Ishikawa (cell line): ENCODE measurements around the gene MALL.

Source experiments
- CEBPB ChIP-seq: IDR thresholded peaks from 2 replicates; pipeline ENCODE4 v1.6.1; 2012
- CREB1 ChIP-seq: IDR thresholded peaks from 2 replicates; pipeline ENCODE4 v1.6.1; 2012; ENCODE audit warnings: low read depth
- EGR1 ChIP-seq: IDR thresholded peaks from 2 replicates; pipeline ENCODE4 v1.6.1; 2012
- EP300 ChIP-seq: IDR thresholded peaks from 2 replicates; pipeline ENCODE4 v1.6.1; 2012; ENCODE audit warnings: borderline replicate concordance
- FOXM1 ChIP-seq: IDR thresholded peaks from 2 replicates; pipeline ENCODE4 v1.6.1; 2012; ENCODE audit warnings: low read depth, borderline replicate concordance
- NFIC ChIP-seq: IDR thresholded peaks from 2 replicates; pipeline ENCODE4 v1.6.1; 2012
- RAD21 ChIP-seq: IDR thresholded peaks from 2 replicates; pipeline ENCODE4 v1.6.1; 2012; ENCODE audit warnings: low read depth
- TAF1 ChIP-seq: IDR thresholded peaks from 2 replicates; pipeline ENCODE4 v1.6.1; 2012; ENCODE audit warnings: low read depth, mild to moderate bottlenecking
- TCF12 ChIP-seq: IDR thresholded peaks from 2 replicates; pipeline ENCODE4 v1.6.1; 2012; ENCODE audit warnings: low read depth
- TEAD4 ChIP-seq: IDR thresholded peaks from 2 replicates; pipeline ENCODE4 v1.6.1; 2012
- YY1 ChIP-seq: IDR thresholded peaks from 2 replicates; pipeline ENCODE4 v1.6.1; 2012; ENCODE audit warnings: low read depth
- ZBTB7A ChIP-seq: IDR thresholded peaks from 2 replicates; pipeline ENCODE4 v1.6.1; 2012; ENCODE audit warnings: low read depth
- TF ChIP-seq, protein P1 (sequence below): IDR thresholded peaks from 2 replicates; pipeline ENCODE4 v1.6.1; 2012
- TF ChIP-seq, protein P2 (sequence below): IDR thresholded peaks from 2 replicates; pipeline ENCODE4 v1.6.1; 2012
- TF ChIP-seq, protein P3 (sequence below): IDR thresholded peaks from 2 replicates; pipeline ENCODE4 v1.6.1; 2012; ENCODE audit warnings: low read depth, mild to moderate bottlenecking

The MALL gene

DNA sequence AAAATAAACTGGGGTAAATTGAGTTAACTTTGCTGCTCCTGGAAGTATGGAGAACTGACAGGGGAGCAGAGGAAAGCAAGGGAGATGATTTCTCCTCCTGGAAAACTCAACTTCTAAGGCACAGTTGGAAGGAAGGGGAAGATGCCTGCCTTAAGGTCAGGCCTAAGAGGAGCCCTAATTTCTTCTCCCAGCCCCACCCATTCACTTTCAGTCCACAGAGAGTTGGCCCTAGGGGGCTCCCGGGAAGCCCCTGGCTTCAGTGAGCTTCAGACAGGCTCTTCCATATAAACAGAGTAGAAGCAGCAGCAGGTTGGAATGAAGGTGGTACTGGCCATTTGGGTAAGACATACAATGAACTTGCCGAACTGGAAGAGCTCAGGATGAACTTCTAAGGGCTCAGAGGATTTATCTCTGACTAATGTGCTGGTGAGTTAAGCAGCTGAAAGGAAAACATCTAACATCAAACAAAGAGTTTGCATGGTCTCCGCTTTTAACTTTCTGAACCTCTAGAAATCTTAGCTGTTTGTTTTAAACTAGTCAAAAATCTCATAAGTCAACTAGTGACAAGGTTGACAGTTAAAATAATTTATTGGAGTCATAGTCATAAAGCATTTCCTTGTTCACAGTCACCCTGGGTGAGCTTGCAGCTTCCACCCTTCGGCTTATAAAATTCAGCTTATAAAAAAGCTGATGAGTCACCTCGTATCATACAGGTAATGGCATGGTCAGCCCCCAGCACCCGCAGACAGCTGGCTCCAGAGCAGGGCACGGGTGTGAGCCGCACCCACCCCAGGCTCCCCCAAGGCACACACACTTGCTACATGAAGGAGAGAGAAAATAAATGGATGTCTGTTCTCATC lies 9.8 kb downstream of the MALL start:
- TF ChIP-seq CREB1 (no peak), TCF12 (peak; percentile 94), EP300 (peak; percentile 92), YY1 (0 out of 2 replicates have a peak, but pooled peaks have one; percentile 19), ZBTB7A (no peak), NFIC (peak; percentile 90), FOXM1 (peak; percentile 86), CEBPB (peak; percentile 43; the same call in 1 of the 2 replicates), TEAD4 (peak; percentile 69), EGR1 (no peak), TAF1 (no peak), RAD21 (0 out of 2 replicates have a peak, but pooled peaks have one; percentile 5)
- TF ChIP-seq, protein P1, sequence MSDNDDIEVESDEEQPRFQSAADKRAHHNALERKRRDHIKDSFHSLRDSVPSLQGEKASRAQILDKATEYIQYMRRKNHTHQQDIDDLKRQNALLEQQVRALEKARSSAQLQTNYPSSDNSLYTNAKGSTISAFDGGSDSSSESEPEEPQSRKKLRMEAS = peak; percentile 48; the same call in 1 of the 2 replicates
- TF ChIP-seq, protein P2, sequence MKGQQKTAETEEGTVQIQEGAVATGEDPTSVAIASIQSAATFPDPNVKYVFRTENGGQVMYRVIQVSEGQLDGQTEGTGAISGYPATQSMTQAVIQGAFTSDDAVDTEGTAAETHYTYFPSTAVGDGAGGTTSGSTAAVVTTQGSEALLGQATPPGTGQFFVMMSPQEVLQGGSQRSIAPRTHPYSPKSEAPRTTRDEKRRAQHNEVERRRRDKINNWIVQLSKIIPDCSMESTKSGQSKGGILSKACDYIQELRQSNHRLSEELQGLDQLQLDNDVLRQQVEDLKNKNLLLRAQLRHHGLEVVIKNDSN = no peak
- TF ChIP-seq, protein P3, sequence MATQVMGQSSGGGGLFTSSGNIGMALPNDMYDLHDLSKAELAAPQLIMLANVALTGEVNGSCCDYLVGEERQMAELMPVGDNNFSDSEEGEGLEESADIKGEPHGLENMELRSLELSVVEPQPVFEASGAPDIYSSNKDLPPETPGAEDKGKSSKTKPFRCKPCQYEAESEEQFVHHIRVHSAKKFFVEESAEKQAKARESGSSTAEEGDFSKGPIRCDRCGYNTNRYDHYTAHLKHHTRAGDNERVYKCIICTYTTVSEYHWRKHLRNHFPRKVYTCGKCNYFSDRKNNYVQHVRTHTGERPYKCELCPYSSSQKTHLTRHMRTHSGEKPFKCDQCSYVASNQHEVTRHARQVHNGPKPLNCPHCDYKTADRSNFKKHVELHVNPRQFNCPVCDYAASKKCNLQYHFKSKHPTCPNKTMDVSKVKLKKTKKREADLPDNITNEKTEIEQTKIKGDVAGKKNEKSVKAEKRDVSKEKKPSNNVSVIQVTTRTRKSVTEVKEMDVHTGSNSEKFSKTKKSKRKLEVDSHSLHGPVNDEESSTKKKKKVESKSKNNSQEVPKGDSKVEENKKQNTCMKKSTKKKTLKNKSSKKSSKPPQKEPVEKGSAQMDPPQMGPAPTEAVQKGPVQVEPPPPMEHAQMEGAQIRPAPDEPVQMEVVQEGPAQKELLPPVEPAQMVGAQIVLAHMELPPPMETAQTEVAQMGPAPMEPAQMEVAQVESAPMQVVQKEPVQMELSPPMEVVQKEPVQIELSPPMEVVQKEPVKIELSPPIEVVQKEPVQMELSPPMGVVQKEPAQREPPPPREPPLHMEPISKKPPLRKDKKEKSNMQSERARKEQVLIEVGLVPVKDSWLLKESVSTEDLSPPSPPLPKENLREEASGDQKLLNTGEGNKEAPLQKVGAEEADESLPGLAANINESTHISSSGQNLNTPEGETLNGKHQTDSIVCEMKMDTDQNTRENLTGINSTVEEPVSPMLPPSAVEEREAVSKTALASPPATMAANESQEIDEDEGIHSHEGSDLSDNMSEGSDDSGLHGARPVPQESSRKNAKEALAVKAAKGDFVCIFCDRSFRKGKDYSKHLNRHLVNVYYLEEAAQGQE = no peak

DNA sequence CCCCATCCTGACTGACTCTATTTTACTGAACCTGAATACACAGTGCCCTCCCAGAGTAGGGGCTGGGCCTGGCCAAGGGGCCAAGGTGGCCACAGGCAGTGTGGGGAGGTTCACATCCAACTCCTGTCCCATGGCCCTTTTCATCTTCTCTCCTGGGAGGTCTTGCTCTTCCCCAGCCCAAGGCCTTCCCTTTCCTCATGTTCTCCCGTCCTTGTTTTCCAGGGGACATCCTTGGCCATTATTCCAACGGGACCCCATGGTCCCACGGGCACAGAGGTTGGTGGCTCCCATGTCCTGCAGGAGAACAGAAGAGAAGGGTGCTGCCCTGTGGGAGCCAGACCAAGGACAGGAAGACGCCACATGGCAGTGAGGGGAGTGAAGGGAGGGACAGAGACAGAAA lies 10.4 kb downstream of the MALL start:
- no peak for TF ChIP-seq NFIC
- no peak for TF ChIP-seq TCF12
- TF ChIP-seq, protein P2 = no peak
- no peak for TF ChIP-seq TAF1
- TF ChIP-seq ZBTB7A = no peak
- no peak for TF ChIP-seq TEAD4
- TF ChIP-seq FOXM1 = no peak
- TF ChIP-seq CREB1 = no peak
- no peak for TF ChIP-seq RAD21
- no peak for TF ChIP-seq EP300
- TF ChIP-seq EGR1 = no peak
- TF ChIP-seq YY1 = no peak
- TF ChIP-seq, protein P1 = no peak
- TF ChIP-seq, protein P3 = no peak

DNA sequence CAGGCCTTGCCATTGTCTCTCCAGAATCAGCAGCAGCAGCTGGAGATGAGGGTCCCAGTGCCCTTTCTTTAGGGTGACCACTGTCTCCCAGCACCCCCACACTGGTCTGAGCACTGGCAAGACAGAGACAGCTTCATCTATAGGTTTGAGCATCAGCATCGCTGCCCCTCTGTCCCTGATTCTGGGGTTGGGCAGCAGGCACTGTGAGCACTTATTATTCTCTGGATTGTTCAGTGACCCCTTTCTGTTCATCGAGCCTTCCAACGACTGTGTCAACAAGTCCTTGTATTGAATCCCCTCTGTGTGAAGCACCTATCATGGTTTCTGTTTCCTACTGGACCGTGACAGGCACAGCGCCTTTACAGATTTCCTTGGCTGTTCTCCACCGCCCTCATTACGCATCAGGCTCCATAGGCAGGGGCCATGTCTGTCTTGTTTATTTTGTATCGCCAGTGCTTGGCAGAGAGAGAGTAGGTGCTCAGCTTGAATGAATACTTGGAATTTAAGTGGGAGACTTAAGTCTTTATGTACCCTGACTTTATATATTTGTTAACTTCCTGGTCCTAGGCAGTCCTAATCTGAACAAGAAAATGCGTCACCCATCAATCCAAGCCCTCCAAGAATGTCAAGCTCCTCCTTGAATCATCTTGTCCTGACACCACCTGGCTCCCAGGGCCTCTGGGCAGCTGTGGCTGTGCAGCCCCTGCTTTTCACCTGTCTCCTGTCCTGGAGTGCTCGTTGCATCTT lies 11.4 kb downstream of the MALL start:
- TF ChIP-seq CEBPB = peak; percentile 43
- TF ChIP-seq EGR1 = peak; percentile 24; the same call in 1 of the 2 replicates
- no peak for TF ChIP-seq TAF1
- TF ChIP-seq TCF12 = peak; percentile 93; the same call in 1 of the 2 replicates
- peak; percentile 85 for TF ChIP-seq TEAD4
- TF ChIP-seq EP300 = peak; percentile 92
- TF ChIP-seq ZBTB7A = no peak
- peak; percentile 96 for TF ChIP-seq NFIC
- TF ChIP-seq, protein P1 = peak; percentile 41
- TF ChIP-seq RAD21 = no peak
- TF ChIP-seq, protein P3 = no peak
- TF ChIP-seq FOXM1 = peak; percentile 82
- TF ChIP-seq CREB1 = no peak
- TF ChIP-seq, protein P2 = peak; percentile 15; the same call in 1 of the 2 replicates
- no peak; the same call in 1 of the 2 replicates for TF ChIP-seq YY1
